Heart left ventricle (tissue), 13 donors: ENCODE measurements around the gene SH3RF3.

ENCODE experiments used
- POLR2A ChIP-seq, 2 donors: fragments of 450-650 bp; IDR thresholded peaks; one replicate each; pipeline ENCODE4 v1.6.1; 2017; ENCODE audit warnings: antibody characterized with exemption in 2 of 2, mild to moderate bottlenecking in 2 of 2, moderate library complexity in 2 of 2
- TF ChIP-seq, protein P1 (sequence below), 12 donors: fragments of 200-600 bp; sonication (generic) in 4 of 12; IDR thresholded peaks; one replicate each; pipeline versions ENCODE4 v1.5.0 to v1.8.0; 2018 to 2022; ENCODE audit warnings: antibody characterized with exemption in 12 of 12, mild to moderate bottlenecking in 5 of 12
- donor health status: ischemic (EF 13 %, LVEDD 7.1; RV severe dilation, severe dysfunction).
- donor health status: DM: no; HTN: yes; CAD: no.
- donor health status: DM: no; HTN: no; CAD: no.
- donor health status: ischemic (EF 25% LVEDD 6.9; RV normal size, moderate dysfunction).
- donor health status: ischemic (EF 25% LVEDD 5.7; RV mildly dilated, moderate dysfunction).
- donor health status: ischemic (EF 35%, LVEDD 5.7; RV mildly dilated, moderate dysfunction).
- donor health status: nonischemic (EF 11% LVEDD 7.7; RV severe dilation, severe dysfunction).
- donor health status: DM: yes; HTN: yes; CAD: no.
- donor health status: PGD.
- donor health status: ischemic (EF 29% LVEDD 5.4; RV normal size, mild dysfunction).
- donor health status: nonischemic (EF 23%, LVEDD 6.1; RV moderate dilation, normal function).

DNA sequence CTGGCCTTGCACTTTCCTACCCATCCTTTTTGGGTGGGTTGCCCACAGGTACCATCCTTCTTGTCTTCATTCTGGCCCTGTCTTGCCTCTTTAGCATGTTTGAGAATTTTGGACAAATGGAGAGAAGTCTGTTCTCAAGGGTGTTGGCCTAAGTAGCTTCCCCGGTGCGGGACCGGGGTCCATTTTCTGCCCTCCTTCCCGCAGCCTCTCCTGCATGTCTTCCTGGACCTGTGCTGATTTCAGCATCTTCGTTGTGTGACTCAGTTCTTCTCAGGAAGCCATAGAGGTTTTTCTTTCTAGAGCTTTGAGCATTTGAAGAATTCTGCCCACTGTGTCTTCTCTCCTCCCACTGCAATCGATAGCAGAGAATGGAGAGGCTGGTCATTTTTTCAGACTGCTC is 172.7 kb downstream of the SH3RF3 start:
- TF ChIP-seq, protein P1, sequence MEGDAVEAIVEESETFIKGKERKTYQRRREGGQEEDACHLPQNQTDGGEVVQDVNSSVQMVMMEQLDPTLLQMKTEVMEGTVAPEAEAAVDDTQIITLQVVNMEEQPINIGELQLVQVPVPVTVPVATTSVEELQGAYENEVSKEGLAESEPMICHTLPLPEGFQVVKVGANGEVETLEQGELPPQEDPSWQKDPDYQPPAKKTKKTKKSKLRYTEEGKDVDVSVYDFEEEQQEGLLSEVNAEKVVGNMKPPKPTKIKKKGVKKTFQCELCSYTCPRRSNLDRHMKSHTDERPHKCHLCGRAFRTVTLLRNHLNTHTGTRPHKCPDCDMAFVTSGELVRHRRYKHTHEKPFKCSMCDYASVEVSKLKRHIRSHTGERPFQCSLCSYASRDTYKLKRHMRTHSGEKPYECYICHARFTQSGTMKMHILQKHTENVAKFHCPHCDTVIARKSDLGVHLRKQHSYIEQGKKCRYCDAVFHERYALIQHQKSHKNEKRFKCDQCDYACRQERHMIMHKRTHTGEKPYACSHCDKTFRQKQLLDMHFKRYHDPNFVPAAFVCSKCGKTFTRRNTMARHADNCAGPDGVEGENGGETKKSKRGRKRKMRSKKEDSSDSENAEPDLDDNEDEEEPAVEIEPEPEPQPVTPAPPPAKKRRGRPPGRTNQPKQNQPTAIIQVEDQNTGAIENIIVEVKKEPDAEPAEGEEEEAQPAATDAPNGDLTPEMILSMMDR (IDR thresholded peaks at IDR 0.05) = no peak
- no peak for TF ChIP-seq POLR2A (IDR thresholded peaks at IDR 0.05)
